ENCODE measurements around the gene ESR2. TPM values are rescaled to one million over a fixed set of nuclear protein-coding genes. Genes with fewer than 3 reads are reported as not detected.

ESR2 gene
- total RNA-seq, 4 donors from 2014 or later: 0.27 to 1.0 (median 0.78) TPM; not detected in 1

GRCh38 chr14:64210216-64210615 is 84.0 kb downstream of the ESR2 start:
- Histone ChIP-seq H3K27ac (no peak overlapping the region), H3K4me1 (peaks cover 17 to 26% of the 10 kb centered on the region in 2 donors), H3K27me3 (no peaks in the 10 kb centered on the region), H3K36me3 (peaks cover 49 to 56% of the 10 kb centered on the region in 2 donors), H3K4me3 (replicated peaks in 1 of 3) (no peak overlapping the region), H3K9me3 (no peaks in the 10 kb centered on the region)
- intact Hi-C loops (cut with DNase I): no loop called here
- no peak for DNase-seq
- WGBS, 2 donors: 92 to 94% methylated on average over 12 of the region's 12 CpGs
- no peak for TF ChIP-seq POLR2A (IDR thresholded peaks at IDR 0.05)

GRCh38 chr14:64209444-64210131 is 84.6 kb downstream of the ESR2 start:
- Histone ChIP-seq H3K27ac (peak overlapping the region in 1 of 3 donors; percentile 35), H3K9me3 (no peaks in the 10 kb centered on the region), H3K36me3 (peaks cover 44 to 52% of the 10 kb centered on the region in 2 donors), H3K27me3 (no peaks in the 10 kb centered on the region), H3K4me3 (replicated peaks in 1 of 3) (no peak overlapping the region), H3K4me1 (peaks cover 17 to 26% of the 10 kb centered on the region in 2 donors)
- intact Hi-C loops (cut with DNase I): no loop called here
- TF ChIP-seq POLR2A (IDR thresholded peaks at IDR 0.05) (no peak), CTCF (IDR thresholded peaks at IDR 0.05) (no peak)
- no peak for DNase-seq
- 87 to 93% methylated on average over 21 of the region's 21 CpGs for WGBS, 2 donors

- Histone ChIP-seq H3K9me3 (no peaks in the 10 kb centered on the region), H3K27me3 (no peaks in the 10 kb centered on the region), H3K4me1 (peaks cover 13 to 28% of the 10 kb centered on the region in 2 donors), H3K36me3 (peaks cover 38 to 47% of the 10 kb centered on the region in 2 donors), H3K4me3 (replicated peaks in 1 of 3) (no peak overlapping the region), H3K27ac (peak overlapping the region in 1 of 3 donors; percentile 35)
- TF ChIP-seq CTCF (IDR thresholded peaks at IDR 0.05) (no peak), POLR2A (IDR thresholded peaks at IDR 0.05) (no peak)
- 91 to 98% methylated on average over 8 to 10 of the region's 10 CpGs for WGBS, 2 donors
- intact Hi-C loops (cut with DNase I): no loop called here
- no peak for DNase-seq
Measured at GRCh38 chr14:64208981-64209380, 85.2 kb downstream of the ESR2 start.

GRCh38 chr14:64208261-64208660 is 85.9 kb downstream of the ESR2 start:
- H3K27me3 ChIP-seq: no peaks in the 10 kb centered on the region
- H3K36me3 ChIP-seq: peaks cover 38 to 45% of the 10 kb centered on the region in 2 donors
- intact Hi-C loops (cut with DNase I): no loop called here
- no peak overlapping the region for H3K4me3 ChIP-seq (replicated peaks in 1 of 3)
- peaks cover 15 to 24% of the 10 kb centered on the region in 2 donors for H3K4me1 ChIP-seq
- TF ChIP-seq CTCF (IDR thresholded peaks at IDR 0.05) (no peak), POLR2A (IDR thresholded peaks at IDR 0.05) (no peak)
- DNase-seq: no peak
- no peaks in the 10 kb centered on the region for H3K9me3 ChIP-seq
- peak overlapping the region in 1 of 3 donors; percentile 54 for H3K27ac ChIP-seq
- WGBS, 2 donors: 98 to 100% methylated on average over 6 to 7 of the region's 7 CpGs

- H3K36me3 ChIP-seq: peaks cover 0 to under 1% of the 10 kb centered on the region in 2 donors
- 87 to 92% methylated on average over 4 of the region's 4 CpGs for WGBS, 2 donors
- H3K27ac ChIP-seq: peak overlapping the region; percentile 8 to 81 (median 43)
- H3K4me3 ChIP-seq (replicated peaks in 1 of 3): no peak overlapping the region
- no peaks in the 10 kb centered on the region for H3K27me3 ChIP-seq
- intact Hi-C loops (cut with DNase I): no loop called here
- H3K4me1 ChIP-seq: peaks cover 49 to 51% of the 10 kb centered on the region in 2 donors
- DNase-seq: no peak
- H3K9me3 ChIP-seq: no peaks in the 10 kb centered on the region
- no peak for TF ChIP-seq POLR2A (IDR thresholded peaks at IDR 0.05)
- TF ChIP-seq CTCF (IDR thresholded peaks at IDR 0.05): no peak
Measured at GRCh38 chr14:64203366-64204006, 90.7 kb downstream of the ESR2 start.
